Measurements from ENCODE around the gene SPIRE2. TPM values are rescaled to one million over a fixed set of nuclear protein-coding genes. Genes with fewer than 3 reads are reported as not detected.

Gene SPIRE2
- total and polyA plus RNA-seq, 2 of the 13 experiments (the other 11 are each of a cell fraction or from before 2014, with no cell fraction given) = 13.3 to 37.5 TPM

DNA sequence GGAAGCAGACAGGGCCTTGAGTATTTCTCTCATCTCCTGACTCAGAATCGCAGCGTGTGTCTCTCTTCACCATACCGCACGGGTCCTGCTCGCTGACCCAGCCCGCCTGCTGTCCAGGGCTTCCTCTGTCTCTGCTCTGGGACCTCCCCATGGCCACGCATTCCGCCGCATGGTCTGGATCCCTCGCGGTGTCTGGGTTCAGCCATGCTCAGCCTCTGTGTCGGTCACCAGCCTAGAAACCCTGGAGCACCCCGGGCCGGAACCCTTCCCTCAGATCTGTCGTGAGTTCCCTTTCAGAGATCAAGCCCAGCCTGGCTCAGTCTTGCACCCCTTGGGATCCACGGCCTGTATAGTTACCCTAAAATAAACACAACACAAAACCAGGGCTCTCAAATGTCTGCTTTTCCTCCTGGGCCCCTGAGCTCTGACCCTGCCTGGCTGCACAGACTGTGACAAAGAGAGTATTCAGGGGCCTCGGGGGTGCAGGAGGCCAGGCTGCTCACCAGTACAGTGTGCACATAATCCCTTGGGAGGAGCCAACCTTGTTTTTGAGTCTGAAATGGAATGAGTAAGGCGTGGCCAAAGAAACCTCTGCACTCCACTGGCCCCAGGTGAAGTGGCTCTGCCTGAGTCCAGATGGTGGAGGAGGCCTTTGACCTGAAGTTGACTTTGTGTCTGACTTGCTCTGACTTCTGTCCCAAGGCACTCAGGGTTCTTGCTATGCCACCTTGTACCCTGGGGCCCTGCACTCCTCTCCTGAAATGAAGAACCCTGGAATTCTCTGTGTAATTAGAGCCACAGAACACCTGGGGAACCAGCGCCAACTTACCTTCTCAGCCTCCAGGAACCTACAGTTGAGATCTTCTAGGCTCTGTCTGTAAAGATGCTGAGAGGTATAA is 5.8 kb upstream of the SPIRE2 start (continued):
- peak; percentile 72; the same call in 1 of the 2 replicates for TF ChIP-seq GLI4 (CRISPR knock-in tag; IDR thresholded peaks at IDR 0.05; ENCODE audit: borderline replicate concordance)
- TF ChIP-seq RFX3 (CRISPR knock-in tag; IDR thresholded peaks at IDR 0.05) = no peak
- TF ChIP-seq HIVEP1 (CRISPR knock-in tag; IDR thresholded peaks at IDR 0.05) = peak; percentile 57
- no peak for TF ChIP-seq ZNF83 (CRISPR knock-in tag; IDR thresholded peaks at IDR 0.05; ENCODE audit: borderline replicate concordance)
- TF ChIP-seq CBX1 (IDR thresholded peaks at IDR 0.05; ENCODE audit: low read depth) = no peak
- 0 out of 2 replicates have a peak, but pooled peaks have one; percentile 42 for TF ChIP-seq ZNF335 (CRISPR knock-in tag; IDR thresholded peaks at IDR 0.05)
- TF ChIP-seq ZZZ3 (CRISPR knock-in tag; IDR thresholded peaks at IDR 0.05; ENCODE audit: borderline replicate concordance) = no peak
- TF ChIP-seq, protein P1, sequence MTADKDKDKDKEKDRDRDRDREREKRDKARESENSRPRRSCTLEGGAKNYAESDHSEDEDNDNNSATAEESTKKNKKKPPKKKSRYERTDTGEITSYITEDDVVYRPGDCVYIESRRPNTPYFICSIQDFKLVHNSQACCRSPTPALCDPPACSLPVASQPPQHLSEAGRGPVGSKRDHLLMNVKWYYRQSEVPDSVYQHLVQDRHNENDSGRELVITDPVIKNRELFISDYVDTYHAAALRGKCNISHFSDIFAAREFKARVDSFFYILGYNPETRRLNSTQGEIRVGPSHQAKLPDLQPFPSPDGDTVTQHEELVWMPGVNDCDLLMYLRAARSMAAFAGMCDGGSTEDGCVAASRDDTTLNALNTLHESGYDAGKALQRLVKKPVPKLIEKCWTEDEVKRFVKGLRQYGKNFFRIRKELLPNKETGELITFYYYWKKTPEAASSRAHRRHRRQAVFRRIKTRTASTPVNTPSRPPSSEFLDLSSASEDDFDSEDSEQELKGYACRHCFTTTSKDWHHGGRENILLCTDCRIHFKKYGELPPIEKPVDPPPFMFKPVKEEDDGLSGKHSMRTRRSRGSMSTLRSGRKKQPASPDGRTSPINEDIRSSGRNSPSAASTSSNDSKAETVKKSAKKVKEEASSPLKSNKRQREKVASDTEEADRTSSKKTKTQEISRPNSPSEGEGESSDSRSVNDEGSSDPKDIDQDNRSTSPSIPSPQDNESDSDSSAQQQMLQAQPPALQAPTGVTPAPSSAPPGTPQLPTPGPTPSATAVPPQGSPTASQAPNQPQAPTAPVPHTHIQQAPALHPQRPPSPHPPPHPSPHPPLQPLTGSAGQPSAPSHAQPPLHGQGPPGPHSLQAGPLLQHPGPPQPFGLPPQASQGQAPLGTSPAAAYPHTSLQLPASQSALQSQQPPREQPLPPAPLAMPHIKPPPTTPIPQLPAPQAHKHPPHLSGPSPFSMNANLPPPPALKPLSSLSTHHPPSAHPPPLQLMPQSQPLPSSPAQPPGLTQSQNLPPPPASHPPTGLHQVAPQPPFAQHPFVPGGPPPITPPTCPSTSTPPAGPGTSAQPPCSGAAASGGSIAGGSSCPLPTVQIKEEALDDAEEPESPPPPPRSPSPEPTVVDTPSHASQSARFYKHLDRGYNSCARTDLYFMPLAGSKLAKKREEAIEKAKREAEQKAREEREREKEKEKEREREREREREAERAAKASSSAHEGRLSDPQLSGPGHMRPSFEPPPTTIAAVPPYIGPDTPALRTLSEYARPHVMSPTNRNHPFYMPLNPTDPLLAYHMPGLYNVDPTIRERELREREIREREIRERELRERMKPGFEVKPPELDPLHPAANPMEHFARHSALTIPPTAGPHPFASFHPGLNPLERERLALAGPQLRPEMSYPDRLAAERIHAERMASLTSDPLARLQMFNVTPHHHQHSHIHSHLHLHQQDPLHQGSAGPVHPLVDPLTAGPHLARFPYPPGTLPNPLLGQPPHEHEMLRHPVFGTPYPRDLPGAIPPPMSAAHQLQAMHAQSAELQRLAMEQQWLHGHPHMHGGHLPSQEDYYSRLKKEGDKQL (CRISPR knock-in tag; IDR thresholded peaks at IDR 0.05; ENCODE audit: low read depth) = peak; percentile 95
- TF ChIP-seq, protein P2, sequence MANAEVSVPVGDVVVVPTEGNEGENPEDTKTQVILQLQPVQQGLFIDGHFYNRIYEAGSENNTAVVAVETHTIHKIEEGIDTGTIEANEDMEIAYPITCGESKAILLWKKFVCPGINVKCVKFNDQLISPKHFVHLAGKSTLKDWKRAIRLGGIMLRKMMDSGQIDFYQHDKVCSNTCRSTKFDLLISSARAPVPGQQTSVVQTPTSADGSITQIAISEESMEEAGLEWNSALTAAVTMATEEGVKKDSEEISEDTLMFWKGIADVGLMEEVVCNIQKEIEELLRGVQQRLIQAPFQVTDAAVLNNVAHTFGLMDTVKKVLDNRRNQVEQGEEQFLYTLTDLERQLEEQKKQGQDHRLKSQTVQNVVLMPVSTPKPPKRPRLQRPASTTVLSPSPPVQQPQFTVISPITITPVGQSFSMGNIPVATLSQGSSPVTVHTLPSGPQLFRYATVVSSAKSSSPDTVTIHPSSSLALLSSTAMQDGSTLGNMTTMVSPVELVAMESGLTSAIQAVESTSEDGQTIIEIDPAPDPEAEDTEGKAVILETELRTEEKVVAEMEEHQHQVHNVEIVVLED (CRISPR knock-in tag; IDR thresholded peaks at IDR 0.05; ENCODE audit: borderline replicate concordance) = peak; percentile 68
- 0 out of 2 replicates have a peak, but pooled peaks have one; percentile 4 for TF ChIP-seq HCFC1 (IDR thresholded peaks at IDR 0.05; ENCODE audit: low read depth, low read length)
- 0 out of 2 replicates have a peak, but pooled peaks have one; percentile 2 for TF ChIP-seq STAG1 (CRISPR knock-in tag; IDR thresholded peaks at IDR 0.05)
- TF ChIP-seq, protein P3, sequence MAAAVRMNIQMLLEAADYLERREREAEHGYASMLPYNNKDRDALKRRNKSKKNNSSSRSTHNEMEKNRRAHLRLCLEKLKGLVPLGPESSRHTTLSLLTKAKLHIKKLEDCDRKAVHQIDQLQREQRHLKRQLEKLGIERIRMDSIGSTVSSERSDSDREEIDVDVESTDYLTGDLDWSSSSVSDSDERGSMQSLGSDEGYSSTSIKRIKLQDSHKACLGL (CRISPR knock-in tag; IDR thresholded peaks at IDR 0.05) = no peak; the same call in 1 of the 2 replicates
- no peak for TF ChIP-seq PLRG1 (conservative IDR thresholded peaks at IDR 0.05)
- TF ChIP-seq HNRNPK (IDR thresholded peaks at IDR 0.05; ENCODE audit: low read depth, low read length, poor library complexity, severe bottlenecking) = no peak
- TF ChIP-seq, protein P4, sequence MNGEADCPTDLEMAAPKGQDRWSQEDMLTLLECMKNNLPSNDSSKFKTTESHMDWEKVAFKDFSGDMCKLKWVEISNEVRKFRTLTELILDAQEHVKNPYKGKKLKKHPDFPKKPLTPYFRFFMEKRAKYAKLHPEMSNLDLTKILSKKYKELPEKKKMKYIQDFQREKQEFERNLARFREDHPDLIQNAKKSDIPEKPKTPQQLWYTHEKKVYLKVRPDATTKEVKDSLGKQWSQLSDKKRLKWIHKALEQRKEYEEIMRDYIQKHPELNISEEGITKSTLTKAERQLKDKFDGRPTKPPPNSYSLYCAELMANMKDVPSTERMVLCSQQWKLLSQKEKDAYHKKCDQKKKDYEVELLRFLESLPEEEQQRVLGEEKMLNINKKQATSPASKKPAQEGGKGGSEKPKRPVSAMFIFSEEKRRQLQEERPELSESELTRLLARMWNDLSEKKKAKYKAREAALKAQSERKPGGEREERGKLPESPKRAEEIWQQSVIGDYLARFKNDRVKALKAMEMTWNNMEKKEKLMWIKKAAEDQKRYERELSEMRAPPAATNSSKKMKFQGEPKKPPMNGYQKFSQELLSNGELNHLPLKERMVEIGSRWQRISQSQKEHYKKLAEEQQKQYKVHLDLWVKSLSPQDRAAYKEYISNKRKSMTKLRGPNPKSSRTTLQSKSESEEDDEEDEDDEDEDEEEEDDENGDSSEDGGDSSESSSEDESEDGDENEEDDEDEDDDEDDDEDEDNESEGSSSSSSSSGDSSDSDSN (CRISPR knock-in tag; IDR thresholded peaks at IDR 0.05) = peak; percentile 88
- TF ChIP-seq HOXA5 (CRISPR knock-in tag; IDR thresholded peaks at IDR 0.05) = peak; percentile 62
- peak; percentile 56 for TF ChIP-seq KMT2B (CRISPR knock-in tag; IDR thresholded peaks at IDR 0.05)
- TF ChIP-seq, protein P5, sequence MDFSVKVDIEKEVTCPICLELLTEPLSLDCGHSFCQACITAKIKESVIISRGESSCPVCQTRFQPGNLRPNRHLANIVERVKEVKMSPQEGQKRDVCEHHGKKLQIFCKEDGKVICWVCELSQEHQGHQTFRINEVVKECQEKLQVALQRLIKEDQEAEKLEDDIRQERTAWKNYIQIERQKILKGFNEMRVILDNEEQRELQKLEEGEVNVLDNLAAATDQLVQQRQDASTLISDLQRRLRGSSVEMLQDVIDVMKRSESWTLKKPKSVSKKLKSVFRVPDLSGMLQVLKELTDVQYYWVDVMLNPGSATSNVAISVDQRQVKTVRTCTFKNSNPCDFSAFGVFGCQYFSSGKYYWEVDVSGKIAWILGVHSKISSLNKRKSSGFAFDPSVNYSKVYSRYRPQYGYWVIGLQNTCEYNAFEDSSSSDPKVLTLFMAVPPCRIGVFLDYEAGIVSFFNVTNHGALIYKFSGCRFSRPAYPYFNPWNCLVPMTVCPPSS (IDR thresholded peaks at IDR 0.05) = no peak

All from HepG2 (cell line).